Suprapubic skin (tissue), 4 donors: ENCODE measurements around the gene ZNF384. TPM values are rescaled to one million over a fixed set of nuclear protein-coding genes. Genes with fewer than 3 reads are reported as not detected.

Source experiments
- DNase-seq, 2 donors: peaks; one replicate each; pipeline ENCODE4 v3.0.0-alpha.2; 2019; ENCODE audit warnings: low spot score in 2 of 2
- H3K27ac ChIP-seq: fragments of 200-600 bp; sonication (generic); one replicate; pipeline ENCODE4 v1.5.1; 2019
- H3K27me3 ChIP-seq: fragments of 200-600 bp; sonication (generic); one replicate; pipeline ENCODE4 v1.5.1; 2019
- H3K36me3 ChIP-seq: fragments of 200-600 bp; sonication (generic); one replicate; pipeline ENCODE4 v1.5.1; 2019
- H3K4me1 ChIP-seq: fragments of 200-600 bp; sonication (generic); one replicate; pipeline ENCODE4 v1.5.1; 2019
- H3K4me3 ChIP-seq: fragments of 200-600 bp; sonication (generic); one replicate; pipeline ENCODE4 v1.5.1; 2019; ENCODE audit warnings: mild to moderate bottlenecking
- H3K9me3 ChIP-seq: fragments of 200-600 bp; sonication (generic); one replicate; pipeline ENCODE4 v1.5.1; 2019
- CTCF ChIP-seq, 2 donors: fragments of 200-600 bp in 1 of 2; fragments of 450-650 bp in 1 of 2; sonication (generic) in 1 of 2; IDR thresholded peaks; one replicate each; pipeline ENCODE4 v1.5.1; 2016 to 2019; ENCODE audit warnings: antibody characterized with exemption in 2 of 2, mild to moderate bottlenecking in 1 of 2, moderate library complexity in 1 of 2
- EP300 ChIP-seq: sonication (generic); formaldehyde crosslinking; IDR thresholded peaks from one replicate; pipeline ENCODE4 v1.6.1; 2017; ENCODE audit warnings: antibody characterized with exemption
- POLR2A ChIP-seq, 2 donors: fragments of 450-650 bp; IDR thresholded peaks; one replicate each; pipeline ENCODE4 v1.6.1; 2017; ENCODE audit warnings: antibody characterized with exemption in 2 of 2, mild to moderate bottlenecking in 2 of 2, moderate library complexity in 2 of 2
- POLR2AphosphoS5 ChIP-seq, 3 donors: sonication (generic); formaldehyde crosslinking; IDR thresholded peaks; one replicate each; pipeline ENCODE4 v1.6.1; 2017; ENCODE audit warnings: antibody characterized with exemption in 3 of 3
- WGBS: methylation state at CpG from one replicate; pipeline ENCODE4 v1.1.5; 2018; 5-methylcytosine and 5-hydroxymethylcytosine counted together
- total RNA-seq, 4 donors: library from RNA; depleted of rRNA; stranded (reverse); fragments of >200 nt; gene quantifications; one replicate each; pipeline ENCODE4 v1.1.0, GENCODE V29; 2016

ZNF384 gene
- total RNA-seq, 4 donors from 2014 or later, result 34.5 to 72.0 (median 42.2) TPM

GRCh38 chr12:6695313-6696045, 6.3 kb upstream of the ZNF384 start:
- Histone ChIP-seq H3K4me3 (no peak overlapping the region), H3K4me1 (peaks cover 15% of the 10 kb centered on the region), H3K9me3 (no peaks in the 10 kb centered on the region), H3K27me3 (peaks cover 54% of the 10 kb centered on the region), H3K36me3 (no peaks in the 10 kb centered on the region), H3K27ac (no peak overlapping the region)
- no peak for DNase-seq
- no peak for TF ChIP-seq EP300
- TF ChIP-seq CTCF (IDR thresholded peaks at IDR 0.05), result no peak
- no peak for TF ChIP-seq POLR2A (IDR thresholded peaks at IDR 0.05)
- no peak for TF ChIP-seq POLR2AphosphoS5 (IDR thresholded peaks at IDR 0.05)
- WGBS, result 75% methylated on average over 10 of the region's 11 CpGs

- H3K4me1 ChIP-seq, result peaks cover 14% of the 10 kb centered on the region
- H3K9me3 ChIP-seq, result no peaks in the 10 kb centered on the region
- no peak overlapping the region for H3K4me3 ChIP-seq
- H3K27ac ChIP-seq, result no peak overlapping the region
- TF ChIP-seq POLR2A (IDR thresholded peaks at IDR 0.05) (no peak), POLR2AphosphoS5 (IDR thresholded peaks at IDR 0.05) (no peak), CTCF (IDR thresholded peaks at IDR 0.05) (no peak), EP300 (no peak)
- no peak for DNase-seq
- WGBS, result 83% methylated on average over 9 of the region's 9 CpGs
- H3K36me3 ChIP-seq, result no peaks in the 10 kb centered on the region
- H3K27me3 ChIP-seq, result peaks cover 46% of the 10 kb centered on the region
Observed at GRCh38 chr12:6694701-6695100, 5.5 kb upstream of the ZNF384 start.

GRCh38 chr12:6693832-6694355, 4.7 kb upstream of the ZNF384 start:
- Histone ChIP-seq H3K4me3 (no peak overlapping the region), H3K9me3 (no peaks in the 10 kb centered on the region), H3K4me1 (peaks cover 12% of the 10 kb centered on the region), H3K36me3 (no peaks in the 10 kb centered on the region), H3K27me3 (peaks cover 38% of the 10 kb centered on the region), H3K27ac (no peak overlapping the region)
- DNase-seq, result no peak
- WGBS, result 74% methylated on average over 4 of the region's 4 CpGs
- no peak for TF ChIP-seq EP300
- TF ChIP-seq POLR2AphosphoS5 (IDR thresholded peaks at IDR 0.05), result no peak
- no peak for TF ChIP-seq POLR2A (IDR thresholded peaks at IDR 0.05)
- TF ChIP-seq CTCF (IDR thresholded peaks at IDR 0.05), result no peak

GRCh38 chr12:6692888-6693287, 3.7 kb upstream of the ZNF384 start:
- no peak overlapping the region for H3K4me3 ChIP-seq
- 69% methylated on average over 2 of the region's 2 CpGs for WGBS
- peaks cover 20% of the 10 kb centered on the region for H3K4me1 ChIP-seq
- DNase-seq, result no peak
- H3K36me3 ChIP-seq, result no peaks in the 10 kb centered on the region
- H3K27ac ChIP-seq, result no peak overlapping the region
- peaks cover 28% of the 10 kb centered on the region for H3K27me3 ChIP-seq
- H3K9me3 ChIP-seq, result no peaks in the 10 kb centered on the region
- TF ChIP-seq CTCF (IDR thresholded peaks at IDR 0.05) (no peak), POLR2AphosphoS5 (IDR thresholded peaks at IDR 0.05) (no peak), POLR2A (IDR thresholded peaks at IDR 0.05) (no peak), EP300 (no peak)

GRCh38 chr12:6691473-6691872, 2.3 kb upstream of the ZNF384 start:
- Histone ChIP-seq H3K36me3 (no peaks in the 10 kb centered on the region), H3K27ac (no peak overlapping the region), H3K9me3 (no peaks in the 10 kb centered on the region), H3K4me3 (no peak overlapping the region), H3K27me3 (peaks cover 15% of the 10 kb centered on the region), H3K4me1 (peaks cover 34% of the 10 kb centered on the region)
- 57% methylated on average over 4 of the region's 4 CpGs for WGBS
- no peak for TF ChIP-seq EP300
- no peak for TF ChIP-seq POLR2AphosphoS5 (IDR thresholded peaks at IDR 0.05)
- TF ChIP-seq POLR2A (IDR thresholded peaks at IDR 0.05), result no peak
- TF ChIP-seq CTCF (IDR thresholded peaks at IDR 0.05), result no peak
- no peak for DNase-seq
